HG02973 (cell line): ENCODE data around the gene NDE1.

Experiments
- ATAC-seq: cut with Tn5 transposase; IDR thresholded peaks from one replicate; pipeline ENCODE4 v1.9.1; 2021; ENCODE audit warnings: moderate library complexity; ENCODE audit not compliant: unreplicated experiment

NDE1 gene

GRCh38 chr16:15764112-15764511 is 114.1 kb downstream of the NDE1 start:
- no peak for ATAC-seq

DNA sequence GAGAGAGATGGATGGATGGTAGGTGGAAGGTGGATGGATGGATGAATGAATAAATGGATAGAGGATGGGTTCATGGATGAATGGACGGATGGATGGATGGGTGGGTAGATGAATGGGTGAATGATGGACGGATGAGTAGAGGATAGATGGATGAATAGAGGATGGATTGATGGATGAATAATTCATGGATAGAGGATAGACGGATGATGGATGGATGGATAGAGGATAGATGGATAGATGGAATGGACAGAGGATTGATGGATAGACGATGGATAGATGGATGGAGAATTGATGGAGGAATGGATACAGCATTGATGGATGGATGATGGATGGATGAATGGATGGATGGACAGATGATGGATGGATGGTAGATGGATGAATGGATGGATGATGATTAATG is 115.1 kb downstream of the NDE1 start:
- no peak for ATAC-seq

DNA sequence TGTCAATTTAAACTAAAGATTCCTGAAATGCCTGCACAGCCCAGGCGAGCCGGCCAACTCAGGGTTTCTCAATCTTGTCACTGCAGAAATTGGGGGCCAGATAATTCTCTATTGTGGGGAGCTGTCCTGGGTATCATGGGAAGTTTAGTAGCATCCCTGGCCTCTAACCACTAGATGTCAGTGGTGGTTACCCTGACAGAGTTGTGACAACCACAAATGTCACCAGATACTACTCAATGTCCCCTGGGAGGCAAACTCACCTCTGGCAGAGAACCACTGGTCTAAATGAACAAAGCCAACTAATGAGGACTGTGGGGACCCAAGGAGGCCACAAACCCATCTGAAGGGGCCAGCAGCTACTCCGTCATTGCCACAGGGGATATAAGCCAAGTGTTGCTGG is 115.8 kb downstream of the NDE1 start:
- peak; percentile 69 for ATAC-seq

DNA sequence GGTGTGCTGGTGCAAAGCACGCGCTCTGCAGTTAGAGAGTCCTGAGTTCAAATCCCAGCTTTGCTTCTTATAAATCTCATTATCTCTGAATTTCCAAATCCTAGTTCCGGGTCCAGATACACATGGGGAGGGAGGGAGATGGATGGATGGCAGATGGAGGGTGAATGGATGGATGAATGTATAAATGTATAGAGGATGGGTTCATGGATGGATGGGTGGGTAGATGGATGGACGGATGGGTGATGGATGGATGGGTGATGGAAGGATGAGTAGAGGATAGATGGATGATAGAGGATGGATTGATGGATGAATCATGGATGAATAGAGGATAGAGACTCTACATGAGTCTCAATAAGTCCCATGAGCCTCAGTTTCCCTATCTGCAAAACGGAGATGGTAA is 116.9 kb downstream of the NDE1 start:
- no peak for ATAC-seq

DNA sequence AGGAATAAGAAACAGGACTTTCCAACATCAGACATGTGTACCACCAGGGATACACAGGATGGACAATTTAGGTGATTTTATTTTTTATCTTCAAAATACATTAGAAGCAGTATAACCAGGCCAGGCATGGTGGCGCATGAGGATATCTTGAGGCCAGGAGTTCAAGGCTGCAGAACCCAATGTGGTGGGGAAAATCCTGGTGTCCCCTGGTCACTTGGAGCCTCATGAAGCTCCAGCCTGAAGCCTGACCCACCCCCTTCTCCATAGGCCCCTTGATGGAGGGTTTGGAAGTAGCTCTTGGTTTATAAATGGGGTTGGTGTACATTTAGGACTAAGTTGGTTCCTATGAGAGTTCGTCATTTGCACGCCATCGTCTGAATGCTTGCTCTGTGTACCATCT is 118.2 kb downstream of the NDE1 start:
- no peak for ATAC-seq

DNA sequence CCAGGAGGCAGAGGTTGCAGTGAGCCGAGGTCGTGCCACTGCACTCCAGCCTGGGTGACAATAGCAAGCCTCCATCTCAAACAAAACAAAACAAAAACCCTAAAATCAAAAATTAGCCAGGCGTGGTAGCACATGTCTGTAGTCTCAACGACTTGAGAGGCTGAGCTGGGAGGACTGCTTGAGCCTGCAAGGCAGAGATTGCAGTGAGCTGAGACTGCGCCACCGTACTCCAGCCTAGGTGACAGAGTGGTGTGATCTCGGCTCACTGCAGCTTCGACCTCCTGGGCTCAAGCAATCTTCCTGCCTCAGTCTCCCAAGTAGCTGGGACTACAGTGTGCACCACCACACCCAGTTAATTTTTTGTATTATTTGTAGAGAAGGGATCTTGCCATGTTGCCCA is 119.2 kb downstream of the NDE1 start:
- ATAC-seq: no peak

- no peak for ATAC-seq
These were observed 120.1 kb downstream of the NDE1 start for GRCh38 chr16:15770107-15770506.

- ATAC-seq: no peak
These were observed 120.5 kb downstream of the NDE1 start for GRCh38 chr16:15770512-15770911.

DNA sequence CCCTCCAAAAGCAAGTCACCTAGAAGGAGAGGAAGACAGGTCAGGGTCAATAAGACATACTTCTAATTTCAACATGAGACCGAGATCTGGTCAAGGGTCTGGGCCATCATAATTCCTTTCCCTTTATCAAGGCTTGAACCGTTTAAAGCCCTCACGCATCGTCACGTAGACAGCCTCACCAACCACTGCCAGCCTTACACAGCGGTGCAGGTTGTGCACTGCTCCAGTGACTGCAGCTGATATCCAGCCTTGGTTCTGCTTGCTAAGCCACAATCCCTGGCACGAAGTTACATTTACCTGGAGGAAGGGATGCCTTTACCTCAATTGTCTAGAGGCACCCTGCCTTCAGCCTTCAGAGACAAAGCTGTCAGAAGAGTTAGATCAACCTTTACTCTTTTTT is 121.6 kb downstream of the NDE1 start:
- no peak for ATAC-seq

DNA sequence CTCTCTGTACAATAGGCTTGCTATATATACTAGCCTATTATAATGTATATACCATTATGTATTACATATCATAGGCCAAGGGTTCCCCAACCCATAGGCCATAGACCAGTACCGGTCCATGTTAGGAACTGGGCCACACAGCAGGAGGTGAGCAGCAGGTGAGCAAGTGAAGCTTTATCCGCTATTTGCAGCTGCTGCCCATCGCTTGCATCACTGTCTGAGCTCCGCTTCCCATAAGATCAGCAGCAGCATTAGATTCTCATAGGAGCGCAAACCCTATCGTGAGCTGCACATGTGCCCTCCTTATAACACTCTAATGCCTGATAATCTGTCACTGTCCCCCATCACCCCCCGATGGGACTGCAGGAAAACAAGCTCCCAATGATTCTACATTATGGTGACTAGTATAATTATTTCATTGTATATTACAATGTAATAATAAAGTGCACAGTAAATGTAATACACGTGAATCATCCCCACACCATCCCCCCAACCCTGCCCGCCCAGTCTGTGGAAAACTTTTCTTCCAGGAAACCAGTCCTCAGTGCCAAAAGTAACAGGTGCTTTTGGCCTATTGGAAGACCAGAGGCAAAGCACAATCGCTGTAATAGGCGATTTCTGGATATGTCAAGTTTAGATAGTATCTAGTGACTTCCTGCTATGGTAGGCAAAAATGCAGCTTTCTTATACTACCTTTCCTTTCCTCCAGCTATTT is 122.7 kb downstream of the NDE1 start:
- ATAC-seq: no peak

GRCh38 chr16:15773968-15774367 is 123.9 kb downstream of the NDE1 start:
- ATAC-seq: no peak

DNA sequence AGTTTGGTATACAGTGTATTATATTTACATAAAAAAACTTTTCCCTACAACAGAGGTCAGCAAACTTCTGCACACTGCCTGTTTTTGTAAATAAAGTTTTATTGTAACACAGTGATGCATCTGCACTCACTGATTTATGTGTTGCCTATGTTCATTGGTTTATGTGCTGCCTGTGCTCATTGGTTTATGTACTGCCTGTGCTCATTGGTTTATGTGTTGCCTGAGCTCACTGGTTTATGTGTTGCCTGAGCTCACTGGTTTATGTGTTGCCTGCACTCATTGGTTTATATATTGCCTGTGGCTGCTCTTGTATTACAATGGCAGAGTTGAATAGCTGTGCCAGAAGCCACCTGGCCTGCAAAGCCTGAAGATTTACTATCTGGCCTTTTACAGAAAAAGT is 125.2 kb downstream of the NDE1 start:
- ATAC-seq: no peak

DNA sequence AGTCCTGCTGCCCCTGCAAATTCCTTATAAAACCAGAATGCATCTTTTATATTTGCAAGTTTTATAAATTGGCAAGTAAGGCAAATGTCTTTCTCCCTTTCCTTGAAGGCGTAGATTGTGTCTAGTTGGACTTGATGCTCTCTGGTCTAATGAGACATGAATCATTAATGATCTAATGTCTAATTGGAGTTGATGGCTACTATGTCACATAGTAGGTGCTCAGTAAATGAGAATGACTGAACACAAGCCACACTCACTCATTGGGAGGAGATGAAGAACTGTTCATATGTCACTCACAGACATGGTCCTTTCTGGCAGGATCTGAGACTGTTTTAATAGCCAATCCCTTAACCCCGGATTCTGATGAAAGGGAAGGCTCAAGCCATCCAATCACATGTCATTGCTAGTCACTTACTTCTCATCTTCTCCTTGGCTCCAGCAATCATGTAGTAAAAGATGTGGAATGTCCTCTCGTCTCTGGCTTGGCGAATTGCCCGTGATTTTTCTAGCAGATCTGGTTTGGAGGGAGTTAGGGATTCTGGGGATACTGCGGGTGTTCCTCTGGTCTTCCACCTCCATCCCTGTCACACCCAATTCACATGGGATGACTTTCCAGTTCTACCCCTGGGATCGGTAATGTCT is 125.7 kb downstream of the NDE1 start:
- no peak for ATAC-seq
